Muscle of leg (tissue), 11 donors: ENCODE results near the gene ZGRF1. TPM values are rescaled to one million over a fixed set of nuclear protein-coding genes. Genes with fewer than 3 reads are reported as not detected.
"Not testable (repeated sequence)": the region's sequence is repeated elsewhere in the genome, so short reads cannot be mapped to it uniquely, and the experiment has no call there.

Experiments
- DNase-seq: peaks from one replicate; pipeline ENCODE4 v3.0.0; 2013
- H3K27ac ChIP-seq: one replicate; pipeline ENCODE4 v1.5.1; 2013; ENCODE audit warnings: mild to moderate bottlenecking, low read length, control low read depth
- H3K27me3 ChIP-seq: one replicate; pipeline ENCODE4 v1.6.1; 2013; ENCODE audit warnings: low read length; ENCODE audit not compliant: control insufficient read depth, insufficient read depth
- H3K36me3 ChIP-seq: one replicate; pipeline ENCODE4 v1.6.1; 2013; ENCODE audit warnings: low read length; ENCODE audit not compliant: control insufficient read depth, insufficient read depth
- H3K4me1 ChIP-seq: one replicate; pipeline ENCODE4 v1.6.1; 2013; ENCODE audit warnings: low read length; ENCODE audit not compliant: control insufficient read depth, insufficient read depth
- H3K4me3 ChIP-seq: one replicate; pipeline ENCODE4 v1.5.1; 2013; ENCODE audit warnings: low read length, control low read depth
- H3K9me3 ChIP-seq: replicated peaks from 2 replicates; pipeline ENCODE4 v1.6.1; 2013; ENCODE audit warnings: low read depth, low read length; ENCODE audit not compliant: control insufficient read depth
- WGBS: methylation state at CpG from one replicate; pipeline ENCODE4 v1.1.5; 2013; ENCODE audit warnings: missing lambda C conversion rate; ENCODE audit not compliant: insufficient coverage; 5-methylcytosine and 5-hydroxymethylcytosine counted together
- polyA plus RNA-seq, 8 donors: library from polyadenylated mRNA; unstranded; fragments of 120-200 nt; gene quantifications; one replicate each; pipeline versions ENCODE4 v1.2.1 to v1.2.3, GENCODE V29; 2013; ENCODE audit warnings: inconsistent platforms in 1 of 8, low replicate concordance in 1 of 8; ENCODE audit not compliant: insufficient read length in 8 of 8, insufficient read depth in 1 of 8
- total RNA-seq: library from RNA; stranded (reverse); fragments of 120-200 nt; gene quantifications from one replicate; pipeline ENCODE4 v1.2.4, GENCODE V29; 2013

Gene ZGRF1
- total and polyA plus RNA-seq, 9 donors: 6.2 to 13.8 (median 8.8) TPM

DNA sequence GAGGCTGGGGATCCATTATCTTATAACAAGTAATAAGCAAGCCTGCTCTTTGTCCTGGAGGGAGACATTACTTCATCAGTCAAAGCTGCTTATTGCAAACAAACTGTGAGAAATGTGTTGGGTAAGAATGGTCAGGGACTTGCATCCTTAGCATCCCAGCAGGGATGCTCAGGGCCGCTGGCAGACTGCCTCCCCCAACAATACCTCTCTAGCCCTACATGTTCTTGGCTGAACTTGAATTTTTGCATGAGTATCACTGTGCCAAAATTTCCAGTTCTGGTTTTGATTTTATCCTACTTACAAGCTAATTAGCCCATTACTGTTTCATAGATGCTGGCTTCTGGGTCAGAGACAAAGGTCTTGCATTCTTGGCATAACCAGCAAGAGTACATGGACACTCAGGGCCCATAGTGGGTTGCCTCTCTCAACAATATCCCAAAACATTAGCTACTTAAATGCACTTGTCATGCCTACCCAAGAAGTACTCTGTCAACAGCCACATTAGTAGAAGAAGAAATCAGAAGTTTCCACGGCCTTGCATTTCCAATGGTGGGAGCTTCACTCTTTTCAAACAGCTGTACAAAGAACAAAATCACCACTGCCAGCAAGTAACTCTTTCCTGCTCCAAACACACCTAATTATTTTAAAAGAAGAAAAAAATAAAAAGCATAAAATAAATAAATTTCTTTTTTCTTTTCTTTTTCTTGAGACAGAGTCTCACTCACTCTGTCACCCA is 78.9 kb downstream of the ZGRF1 start:
- no CpG with 5 or more reads among the region's 2 CpGs for WGBS
- DNase-seq: no peak
- no peaks in the 10 kb centered on the region for H3K9me3 ChIP-seq
- H3K4me1 ChIP-seq: no peaks in the 10 kb centered on the region
- peaks cover 4% of the 10 kb centered on the region for H3K36me3 ChIP-seq
- H3K27ac ChIP-seq: no peak overlapping the region
- no peak overlapping the region for H3K4me3 ChIP-seq
- no peaks in the 10 kb centered on the region for H3K27me3 ChIP-seq

- H3K27ac ChIP-seq, H3K36me3 ChIP-seq, H3K27me3 ChIP-seq, H3K4me3 ChIP-seq, H3K9me3 ChIP-seq, DNase-seq, H3K4me1 ChIP-seq: not testable (repeated sequence)
- no CpG with 5 or more reads among the region's 3 CpGs for WGBS
Observed at GRCh38 chr4:112554271-112554670, 82.4 kb downstream of the ZGRF1 start.

DNA sequence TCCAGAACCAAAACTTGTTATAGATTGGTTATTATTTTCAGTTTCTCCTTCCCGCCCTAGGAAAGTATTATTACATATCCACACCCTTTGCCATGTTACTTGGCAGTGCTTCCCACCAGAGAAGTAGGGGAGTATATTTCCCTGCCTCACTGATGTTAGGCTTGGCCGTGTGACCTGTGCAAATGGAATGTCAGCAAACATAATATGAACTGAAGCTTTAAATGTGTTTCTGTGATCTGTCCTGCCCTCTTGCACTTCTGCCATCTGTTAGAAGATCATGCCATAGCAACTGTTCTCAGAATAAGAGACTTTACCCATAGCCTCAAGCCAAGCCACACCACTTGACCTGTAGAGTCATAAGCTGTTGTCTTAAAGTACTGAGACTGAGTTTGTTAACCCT is 84.0 kb downstream of the ZGRF1 start:
- peak; percentile 5 for DNase-seq
- H3K4me1 ChIP-seq: no peaks in the 10 kb centered on the region
- no peak overlapping the region for H3K27ac ChIP-seq
- peaks cover 2% of the 10 kb centered on the region for H3K36me3 ChIP-seq
- no peak overlapping the region for H3K4me3 ChIP-seq
- H3K27me3 ChIP-seq: no peaks in the 10 kb centered on the region
- no CpG with 5 or more reads among the region's 2 CpGs for WGBS
- no peaks in the 10 kb centered on the region for H3K9me3 ChIP-seq

DNA sequence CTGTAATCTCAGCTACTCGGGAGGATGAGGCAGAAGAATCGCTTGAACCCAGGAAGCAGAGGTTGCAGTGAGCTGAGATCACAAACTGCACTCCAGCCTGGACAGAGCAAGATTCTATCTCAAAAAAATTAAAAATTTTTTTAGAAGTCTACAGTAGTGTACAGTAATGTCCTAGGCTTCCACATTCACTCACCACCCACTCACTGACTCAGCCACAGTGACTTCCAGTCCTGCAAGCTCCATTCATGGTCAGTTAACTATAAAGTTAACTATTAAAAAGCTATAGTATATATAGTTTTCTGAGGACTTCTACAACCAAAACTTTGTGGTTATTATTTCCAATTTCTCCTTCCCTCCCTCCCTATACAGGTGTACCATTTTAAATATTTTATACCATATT is 86.0 kb downstream of the ZGRF1 start:
- Histone ChIP-seq H3K36me3 (no peaks in the 10 kb centered on the region), H3K4me3 (no peak overlapping the region), H3K27ac (no peak overlapping the region), H3K9me3 (no peaks in the 10 kb centered on the region), H3K27me3 (no peaks in the 10 kb centered on the region), H3K4me1 (no peaks in the 10 kb centered on the region)
- no peak for DNase-seq
- 100% methylated on average over 1 of the region's 2 CpGs for WGBS

DNA sequence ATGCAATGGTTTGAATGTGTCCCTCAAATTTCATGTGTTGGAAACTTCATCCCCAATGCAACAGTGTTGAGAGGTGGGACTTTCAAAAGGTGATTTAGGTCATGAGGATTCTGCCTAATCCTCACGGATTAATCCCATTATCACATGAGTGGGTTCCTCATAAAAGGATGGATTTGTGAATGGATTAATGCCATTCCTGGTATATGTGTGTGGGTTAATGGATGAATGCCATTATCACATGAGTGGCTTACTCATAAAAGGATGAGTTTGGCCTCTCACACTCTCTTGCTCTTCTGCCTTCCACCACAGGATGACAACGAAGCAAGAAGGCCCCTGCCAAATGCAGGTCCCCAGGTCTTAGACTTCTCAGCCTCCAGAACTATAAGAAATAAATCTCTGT is 90.2 kb downstream of the ZGRF1 start:
- no peaks in the 10 kb centered on the region for H3K27me3 ChIP-seq
- H3K36me3 ChIP-seq: no peaks in the 10 kb centered on the region
- H3K4me3 ChIP-seq: no peak overlapping the region
- no peaks in the 10 kb centered on the region for H3K4me1 ChIP-seq
- H3K9me3 ChIP-seq: no peaks in the 10 kb centered on the region
- WGBS: 80% methylated on average over 1 of the region's 2 CpGs
- H3K27ac ChIP-seq: no peak overlapping the region
- DNase-seq: no peak

- no peaks in the 10 kb centered on the region for H3K27me3 ChIP-seq
- no CpG with 5 or more reads among the region's 3 CpGs for WGBS
- H3K36me3 ChIP-seq: no peaks in the 10 kb centered on the region
- H3K9me3 ChIP-seq: no peaks in the 10 kb centered on the region
- no peak for DNase-seq
- H3K4me3 ChIP-seq: no peak overlapping the region
- no peak overlapping the region for H3K27ac ChIP-seq
- H3K4me1 ChIP-seq: no peaks in the 10 kb centered on the region
Observed at GRCh38 chr4:112545346-112545745, 91.4 kb downstream of the ZGRF1 start.

GRCh38 chr4:112540695-112541094 is 96.0 kb downstream of the ZGRF1 start:
- Histone ChIP-seq H3K9me3 (no peaks in the 10 kb centered on the region), H3K27me3 (no peaks in the 10 kb centered on the region), H3K4me1 (no peaks in the 10 kb centered on the region), H3K36me3 (no peaks in the 10 kb centered on the region), H3K4me3 (no peak overlapping the region), H3K27ac (no peak overlapping the region)
- no peak for DNase-seq
- WGBS: no CpG with 5 or more reads among the region's 1 CpG

DNA sequence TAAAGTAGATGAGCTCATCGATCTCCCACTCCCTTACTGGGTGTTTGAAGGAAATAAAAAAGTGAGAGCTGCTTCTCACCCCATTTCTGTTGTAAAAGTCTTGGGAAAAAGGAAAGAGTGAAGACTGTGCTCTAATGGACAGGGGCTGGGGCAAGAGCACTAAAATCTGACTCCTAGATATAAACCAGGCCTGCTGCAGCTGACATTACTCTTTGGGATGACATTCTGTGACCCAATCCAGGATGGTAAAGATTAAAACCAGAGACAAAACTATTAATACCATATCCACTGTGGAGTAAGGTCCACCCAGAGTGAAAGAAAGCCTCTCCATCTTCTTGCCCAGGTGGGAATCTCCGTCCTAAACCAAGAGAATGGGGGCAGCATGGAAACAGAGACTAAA is 100.6 kb downstream of the ZGRF1 start:
- H3K27ac ChIP-seq: no peak overlapping the region
- no CpG with 5 or more reads among the region's 2 CpGs for WGBS
- no peak overlapping the region for H3K4me3 ChIP-seq
- no peaks in the 10 kb centered on the region for H3K9me3 ChIP-seq
- no peak for DNase-seq
- H3K4me1 ChIP-seq: no peaks in the 10 kb centered on the region
- no peaks in the 10 kb centered on the region for H3K27me3 ChIP-seq
- H3K36me3 ChIP-seq: no peaks in the 10 kb centered on the region

- Histone ChIP-seq H3K4me1 (no peaks in the 10 kb centered on the region), H3K27ac (no peak overlapping the region), H3K9me3 (no peaks in the 10 kb centered on the region), H3K4me3 (no peak overlapping the region), H3K36me3 (no peaks in the 10 kb centered on the region), H3K27me3 (no peaks in the 10 kb centered on the region)
- no peak for DNase-seq
- WGBS: 52% methylated on average over 2 of the region's 3 CpGs
Observed at GRCh38 chr4:112532267-112532666, 104.4 kb downstream of the ZGRF1 start.

DNA sequence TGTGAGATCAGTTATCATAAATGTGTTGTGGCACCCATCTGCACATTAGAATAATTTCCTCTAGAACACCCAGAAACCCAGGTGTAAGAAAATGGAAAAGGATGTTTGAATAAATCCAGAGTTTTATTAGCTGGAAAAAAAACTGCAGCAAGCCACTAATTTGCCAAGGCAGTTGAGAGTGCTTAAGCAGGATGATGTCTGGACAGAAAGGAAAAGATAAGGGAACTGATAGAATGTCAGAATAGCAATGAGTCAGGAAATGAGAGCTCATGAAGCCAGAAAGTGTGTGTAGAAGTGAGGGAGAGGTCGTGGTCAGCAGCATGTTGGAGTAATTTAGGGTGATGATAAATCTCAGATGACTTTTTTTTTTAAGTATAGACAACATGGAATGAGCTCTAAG is 105.6 kb downstream of the ZGRF1 start:
- Histone ChIP-seq H3K4me1 (no peaks in the 10 kb centered on the region), H3K4me3 (no peak overlapping the region), H3K27ac (no peak overlapping the region), H3K36me3 (no peaks in the 10 kb centered on the region), H3K9me3 (no peaks in the 10 kb centered on the region), H3K27me3 (peaks cover 4% of the 10 kb centered on the region)
- WGBS: 0% methylated on average over 1 of the region's 1 CpG
- DNase-seq: no peak

DNA sequence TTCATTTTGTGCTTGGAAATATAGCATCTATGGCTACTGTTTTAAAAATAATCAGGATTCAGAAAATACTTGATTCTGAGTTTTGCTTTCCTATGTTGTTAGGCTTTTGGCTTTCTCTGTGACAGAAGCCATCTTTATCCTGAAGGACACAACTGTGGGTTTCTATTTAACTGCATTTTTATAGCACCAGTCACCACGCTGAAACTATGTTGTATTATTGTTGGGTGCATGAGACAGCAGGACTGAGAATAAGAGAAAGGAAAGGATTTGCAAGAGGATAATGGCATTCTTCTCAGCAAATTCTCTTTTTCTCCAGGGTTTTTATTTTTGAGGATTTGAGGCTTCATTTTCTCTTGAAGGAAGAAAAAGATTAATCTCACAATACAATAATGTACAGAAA is 110.6 kb downstream of the ZGRF1 start:
- H3K27me3 ChIP-seq: peaks cover 43% of the 10 kb centered on the region

More for the DNA sequence above, 110.6 kb downstream of the ZGRF1 start:
- WGBS: no CpG with 5 or more reads among the region's 1 CpG
- peaks cover 15% of the 10 kb centered on the region for H3K4me1 ChIP-seq
- H3K9me3 ChIP-seq: no peaks in the 10 kb centered on the region
- no peak overlapping the region for H3K27ac ChIP-seq
- no peaks in the 10 kb centered on the region for H3K36me3 ChIP-seq
- no peak for DNase-seq
- no peak overlapping the region for H3K4me3 ChIP-seq
